ENCODE data around the gene CRYBB1. TPM values are rescaled to one million over a fixed set of nuclear protein-coding genes. Genes with fewer than 3 reads are reported as not detected.
A peak's percentile ranks its signal among the peaks of the same experiment; 100 is the strongest.

The CRYBB1 gene
- polyA plus RNA-seq, 3 donors: 0.33 to 1.6 (median 0.78) TPM

DNA sequence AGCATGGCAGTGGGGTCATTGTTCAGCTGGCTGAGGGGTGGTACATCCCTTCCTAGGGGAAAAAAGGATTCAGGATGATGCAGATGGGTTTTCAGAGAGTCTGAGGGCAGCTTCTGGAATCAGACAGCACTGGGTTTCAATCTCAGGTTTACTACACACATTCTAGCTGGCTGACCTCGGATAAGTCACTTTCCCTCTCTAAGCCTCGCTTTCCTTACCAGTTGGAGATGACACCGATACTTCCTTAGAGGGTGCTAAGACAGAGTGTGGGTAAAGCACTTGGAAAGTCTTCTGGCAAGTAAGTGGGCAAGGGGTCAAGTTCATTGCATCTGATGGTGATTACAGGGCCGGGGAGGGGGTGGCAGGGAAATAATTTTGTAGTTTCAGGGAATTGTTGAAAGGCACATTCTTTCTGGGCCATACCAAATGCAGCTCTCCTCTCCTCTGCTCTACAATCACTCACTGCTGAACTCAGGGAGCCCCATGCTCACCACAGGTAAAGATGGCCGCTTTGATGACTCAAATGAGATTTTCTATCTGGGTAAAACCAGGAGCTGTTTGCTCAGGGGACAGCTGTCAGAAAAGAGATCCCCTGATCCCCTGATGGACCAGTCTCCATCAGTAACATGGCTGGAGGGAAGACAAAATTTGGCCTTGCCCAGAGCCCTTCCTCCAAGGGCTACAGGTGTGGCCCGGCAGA, 33.0 kb upstream of the CRYBB1 start:
- Histone ChIP-seq H3K36me3 (replicated peaks in 1 of 2; ENCODE audit: control insufficient read depth in 1 of 2, insufficient read depth in 2 of 2, low read length in 2 of 2) (no peaks in the 10 kb centered on the region), H3K4me1 (ENCODE audit: control insufficient read depth in 1 of 2, insufficient read depth in 2 of 2, low read length in 2 of 2) (peaks cover 37 to 42% of the 10 kb centered on the region in 2 donors), H3K79me2 (ENCODE audit: insufficient read depth, low read length) (no peaks in the 10 kb centered on the region), H3K9ac (ENCODE audit: insufficient read depth, low read length, poor library complexity, severe bottlenecking) (no peak overlapping the region), H3K4me3 (replicated peaks in 1 of 3; ENCODE audit: low read depth in 2 of 3, low read length in 3 of 3) (no peak overlapping the region), H2AFZ (ENCODE audit: insufficient read depth, low read depth, low read length, poor library complexity, severe bottlenecking) (no peak overlapping the region), H3K9me3 (replicated peaks in 1 of 2; ENCODE audit: control insufficient read depth in 1 of 2, insufficient read depth in 1 of 2, low read length in 2 of 2) (no peaks in the 10 kb centered on the region), H4K20me1 (ENCODE audit: insufficient read depth, low read length) (no peaks in the 10 kb centered on the region), H3K27me3 (ENCODE audit: control insufficient read depth in 2 of 2, insufficient read depth in 2 of 2, low read length in 2 of 2) (peaks cover 0 to 3% of the 10 kb centered on the region in 2 donors), H3K27ac (ENCODE audit: low read depth in 1 of 2, low read length in 2 of 2) (no peak overlapping the region), H3K4me2 (replicated peaks; ENCODE audit: extremely low read depth, low read length, poor library complexity, severe bottlenecking) (no peak overlapping the region)
- no peaks in the 10 kb centered on the region for H3K9me3 Mint-ChIP-seq
- no peaks in the 10 kb centered on the region for H3K36me3 Mint-ChIP-seq
- intact Hi-C loops (cut with micrococcal nuclease): loop anchor here in 1 of 2 donors (10.0 kb wide), 1 partner anchor 256 kb away; no protein-coding TSS in a partner anchor
- peaks cover 4 to 8% (median 7%) of the 10 kb centered on the region in 3 donors for H3K27me3 Mint-ChIP-seq (ENCODE audit: low read depth in 3 of 3)
- H3K4me1 Mint-ChIP-seq: peaks cover 52% of the 10 kb centered on the region
- peak overlapping the region in 2 of 7 donors; percentile 51 to 80 for H3K27ac Mint-ChIP-seq
- no peak overlapping the region for H3K4me3 Mint-ChIP-seq
- no peak for TF ChIP-seq CTCF (IDR thresholded peaks at IDR 0.05)
- 100% methylated on average over 1 of the region's 6 CpGs for WGBS (ENCODE audit: insufficient coverage)
- no peak for DNase-seq

- H3K79me2 ChIP-seq (ENCODE audit: insufficient read depth, low read length): no peaks in the 10 kb centered on the region
- H3K4me1 ChIP-seq (ENCODE audit: control insufficient read depth in 1 of 2, insufficient read depth in 2 of 2, low read length in 2 of 2): peaks cover 45 to 51% of the 10 kb centered on the region in 2 donors
- no peak for TF ChIP-seq CTCF (IDR thresholded peaks at IDR 0.05)
- WGBS (ENCODE audit: insufficient coverage): 21% methylated on average over 3 of the region's 6 CpGs
- H3K4me2 ChIP-seq (replicated peaks; ENCODE audit: extremely low read depth, low read length, poor library complexity, severe bottlenecking): peak overlapping the region; percentile 60
- H3K36me3 ChIP-seq (replicated peaks in 1 of 2; ENCODE audit: control insufficient read depth in 1 of 2, insufficient read depth in 2 of 2, low read length in 2 of 2): no peaks in the 10 kb centered on the region
- Mint-ChIP-seq H3K36me3 (no peaks in the 10 kb centered on the region), H3K4me1 (peaks cover 58% of the 10 kb centered on the region), H3K9me3 (no peaks in the 10 kb centered on the region), H3K4me3 (peak overlapping the region; percentile 37 to 83), H3K27me3 (ENCODE audit: low read depth in 3 of 3) (peaks cover 0 to 5% (median 1%) of the 10 kb centered on the region in 3 donors), H3K27ac (peak overlapping the region; percentile 72 to 92 (median 87))
- H3K9ac ChIP-seq (ENCODE audit: insufficient read depth, low read length, poor library complexity, severe bottlenecking): peak overlapping the region; percentile 38
- peak overlapping the region; percentile 60 for H2AFZ ChIP-seq (ENCODE audit: insufficient read depth, low read depth, low read length, poor library complexity, severe bottlenecking)
- no peaks in the 10 kb centered on the region for H3K27me3 ChIP-seq (ENCODE audit: control insufficient read depth in 2 of 2, insufficient read depth in 2 of 2, low read length in 2 of 2)
- intact Hi-C loops (cut with micrococcal nuclease): no loop called here
- H3K4me3 ChIP-seq (replicated peaks in 1 of 3; ENCODE audit: low read depth in 2 of 3, low read length in 3 of 3): peak overlapping the region in 1 of 3 experiments; percentile 58
- H4K20me1 ChIP-seq (ENCODE audit: insufficient read depth, low read length): no peaks in the 10 kb centered on the region
- peak overlapping the region; percentile 58 to 77 for H3K27ac ChIP-seq (ENCODE audit: low read depth in 1 of 2, low read length in 2 of 2)
- no peaks in the 10 kb centered on the region for H3K9me3 ChIP-seq (replicated peaks in 1 of 2; ENCODE audit: control insufficient read depth in 1 of 2, insufficient read depth in 1 of 2, low read length in 2 of 2)
- peak; percentile 46 to 63 (median 60) for DNase-seq
Measured at GRCh38 chr22:26648528-26649388, 30.9 kb upstream of the CRYBB1 start.

Data from CD14-positive monocyte (primary cell).